Measurements from ENCODE around the gene LYPD6.

The LYPD6 gene

DNA sequence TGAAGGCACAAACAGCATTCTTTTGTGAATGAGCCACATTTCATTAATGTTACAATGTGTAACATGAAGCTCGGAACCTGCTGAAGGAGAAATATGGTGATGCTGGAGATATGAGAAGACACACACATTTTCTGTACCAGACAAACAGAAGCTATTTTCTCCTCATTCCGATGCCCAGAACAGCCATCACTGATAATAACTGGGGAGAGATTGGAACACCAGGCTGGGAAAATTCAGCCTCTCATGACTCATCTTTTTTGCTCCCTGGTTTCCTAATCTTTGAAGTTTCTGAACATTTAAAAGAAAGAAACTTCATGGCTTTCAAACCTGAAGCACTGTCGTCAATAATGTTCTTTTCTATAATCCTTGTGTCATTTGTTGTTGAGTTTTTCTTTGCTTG, 110.9 kb downstream of the LYPD6 start:
- TF ChIP-seq, protein P1, sequence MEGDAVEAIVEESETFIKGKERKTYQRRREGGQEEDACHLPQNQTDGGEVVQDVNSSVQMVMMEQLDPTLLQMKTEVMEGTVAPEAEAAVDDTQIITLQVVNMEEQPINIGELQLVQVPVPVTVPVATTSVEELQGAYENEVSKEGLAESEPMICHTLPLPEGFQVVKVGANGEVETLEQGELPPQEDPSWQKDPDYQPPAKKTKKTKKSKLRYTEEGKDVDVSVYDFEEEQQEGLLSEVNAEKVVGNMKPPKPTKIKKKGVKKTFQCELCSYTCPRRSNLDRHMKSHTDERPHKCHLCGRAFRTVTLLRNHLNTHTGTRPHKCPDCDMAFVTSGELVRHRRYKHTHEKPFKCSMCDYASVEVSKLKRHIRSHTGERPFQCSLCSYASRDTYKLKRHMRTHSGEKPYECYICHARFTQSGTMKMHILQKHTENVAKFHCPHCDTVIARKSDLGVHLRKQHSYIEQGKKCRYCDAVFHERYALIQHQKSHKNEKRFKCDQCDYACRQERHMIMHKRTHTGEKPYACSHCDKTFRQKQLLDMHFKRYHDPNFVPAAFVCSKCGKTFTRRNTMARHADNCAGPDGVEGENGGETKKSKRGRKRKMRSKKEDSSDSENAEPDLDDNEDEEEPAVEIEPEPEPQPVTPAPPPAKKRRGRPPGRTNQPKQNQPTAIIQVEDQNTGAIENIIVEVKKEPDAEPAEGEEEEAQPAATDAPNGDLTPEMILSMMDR (conservative IDR thresholded peaks at IDR 0.05) = no peak
- H3K27ac ChIP-seq = no peak overlapping the region

DNA sequence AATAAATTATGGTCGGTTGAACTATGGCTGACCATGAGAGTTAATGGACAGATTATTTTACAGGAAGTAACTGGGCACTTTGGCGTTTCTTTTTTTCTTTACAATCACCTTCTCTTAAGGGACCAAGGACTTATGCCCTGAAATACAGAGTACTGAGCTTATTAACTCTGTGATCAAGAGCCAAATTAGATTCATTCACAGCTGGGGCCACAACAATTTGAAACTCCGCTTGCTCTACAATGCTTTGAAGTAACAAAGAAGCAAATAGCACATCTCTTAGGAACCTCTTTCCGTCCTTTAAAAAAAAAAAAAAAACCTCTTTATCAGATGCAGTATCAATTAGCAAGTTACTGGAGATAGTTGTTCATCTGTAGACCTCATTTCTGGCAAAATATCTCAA, 112.0 kb downstream of the LYPD6 start:
- H3K27ac ChIP-seq = no peak overlapping the region
- TF ChIP-seq, protein P1 (conservative IDR thresholded peaks at IDR 0.05) = no peak

DNA sequence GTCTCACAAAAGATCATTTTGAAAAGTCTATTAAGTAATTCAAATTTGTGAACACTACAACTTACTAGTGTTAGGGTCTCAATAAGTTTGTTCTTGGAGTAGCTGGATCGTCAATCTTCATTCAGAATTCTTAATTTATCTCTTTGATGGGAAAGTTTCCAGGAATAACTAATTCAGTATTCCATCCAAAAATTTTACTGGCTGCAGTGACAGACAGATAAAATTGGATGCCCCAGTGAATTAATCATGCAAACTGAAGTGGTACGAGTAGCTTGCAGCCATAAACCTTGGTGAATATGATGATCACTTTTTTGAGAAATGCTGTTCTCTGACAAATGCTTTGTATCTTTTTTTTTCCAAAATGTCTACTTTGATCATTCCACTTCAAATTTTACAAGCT, 112.8 kb downstream of the LYPD6 start:
- TF ChIP-seq, protein P1 (conservative IDR thresholded peaks at IDR 0.05) = no peak
- no peak overlapping the region for H3K27ac ChIP-seq

DNA sequence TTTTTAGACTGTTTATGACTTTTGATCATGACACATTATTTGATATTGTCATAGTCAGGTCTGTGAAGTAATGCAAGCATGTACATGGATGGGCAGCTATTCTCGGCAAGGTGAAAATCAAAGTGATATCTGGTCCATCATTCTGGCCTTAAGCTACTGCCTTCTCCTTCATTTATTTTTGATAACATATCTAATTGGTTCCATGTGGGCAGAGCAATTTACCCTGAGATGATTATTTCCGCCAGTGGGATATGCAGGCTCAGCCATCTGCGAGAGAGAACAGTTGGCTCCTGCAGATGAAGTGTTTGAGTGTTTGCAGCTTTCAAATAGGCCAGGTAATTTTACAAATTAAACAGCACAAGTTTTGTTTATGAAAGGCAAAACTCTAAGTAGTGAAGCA, 116.4 kb downstream of the LYPD6 start:
- TF ChIP-seq, protein P1 (conservative IDR thresholded peaks at IDR 0.05) = no peak

DNA sequence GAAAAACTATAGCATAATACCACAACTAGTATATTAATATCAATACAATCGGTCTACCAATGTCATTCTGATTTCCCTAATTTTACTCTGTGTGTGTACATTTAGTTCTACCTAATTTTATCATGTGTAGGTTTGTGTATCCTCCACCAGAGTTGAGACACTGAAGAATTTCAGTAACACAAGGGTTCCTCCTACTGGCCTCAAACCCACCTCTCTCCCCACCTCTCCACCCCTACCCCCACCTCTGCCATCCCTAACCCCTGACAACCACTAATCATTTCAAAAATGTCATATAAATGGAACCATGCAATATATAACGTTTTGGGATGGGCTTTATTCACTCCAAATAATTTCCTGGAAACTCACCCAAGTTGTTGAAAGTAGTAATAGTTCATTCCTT, 117.9 kb downstream of the LYPD6 start:
- TF ChIP-seq, protein P1 (conservative IDR thresholded peaks at IDR 0.05) = no peak
- H3K27ac ChIP-seq = no peak overlapping the region

More for the DNA sequence above, 116.4 kb downstream of the LYPD6 start:
- no peak overlapping the region for H3K27ac ChIP-seq

DNA sequence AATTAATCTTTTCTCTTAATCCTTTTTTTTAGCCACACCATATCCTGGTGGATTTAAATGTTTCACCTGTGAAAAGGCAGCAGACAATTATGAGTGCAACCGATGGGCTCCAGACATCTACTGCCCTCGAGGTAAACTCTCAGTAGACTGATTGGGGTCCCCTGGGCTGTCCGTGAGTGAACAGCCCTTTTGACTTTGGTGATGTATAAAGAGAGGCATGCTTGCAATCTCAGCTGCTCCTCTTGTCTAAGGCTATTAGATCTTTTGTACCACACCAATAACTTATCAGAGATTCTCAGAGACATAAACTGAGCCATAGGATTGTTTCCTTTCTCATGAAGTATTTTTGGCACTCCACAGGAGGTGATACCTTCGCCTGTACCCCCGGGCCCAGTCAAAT, 118.6 kb downstream of the LYPD6 start:
- TF ChIP-seq, protein P1 (conservative IDR thresholded peaks at IDR 0.05) = no peak
- H3K27ac ChIP-seq = no peak overlapping the region

DNA sequence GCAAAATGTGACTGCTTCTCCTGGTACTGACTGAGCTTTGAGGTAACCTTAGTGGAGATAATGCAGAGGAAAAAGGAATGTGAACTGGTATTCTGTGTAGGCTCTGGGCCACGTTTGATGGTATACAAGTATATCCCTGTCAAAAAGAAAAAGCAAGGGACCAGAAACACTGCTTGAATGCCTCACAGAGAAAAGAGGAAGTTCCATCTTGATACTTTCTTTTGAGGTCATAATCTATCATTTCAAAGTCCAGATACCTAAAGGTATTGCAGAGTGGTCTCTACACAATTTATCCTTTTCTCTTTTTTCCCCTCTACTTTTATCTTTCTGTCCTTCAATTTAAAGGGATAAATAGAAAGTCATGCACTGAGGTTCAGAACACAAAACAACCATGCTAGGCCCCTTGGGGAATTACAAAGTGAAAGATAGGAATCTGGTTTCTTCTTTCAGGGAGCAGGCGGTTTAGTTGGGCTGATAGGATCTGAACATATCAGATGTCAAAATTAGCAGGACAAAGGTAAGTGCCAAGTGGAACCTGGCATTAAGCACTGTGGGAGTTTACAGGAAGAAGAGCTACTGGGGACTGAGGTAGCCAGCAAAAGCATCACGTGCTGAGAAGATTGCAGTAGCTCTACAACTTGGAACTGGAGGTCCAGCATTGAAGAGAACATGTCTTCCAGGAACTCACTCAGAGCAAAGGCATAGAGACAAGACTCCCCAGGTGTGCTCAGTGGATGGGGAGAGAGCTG, 121.2 kb downstream of the LYPD6 start:
- TF ChIP-seq, protein P1 (conservative IDR thresholded peaks at IDR 0.05) = no peak
- H3K27ac ChIP-seq = no peak overlapping the region
